ENCODE measurements around the gene RAB37. TPM values are rescaled to one million over a fixed set of nuclear protein-coding genes. Genes with fewer than 3 reads are reported as not detected.

RAB37 gene
- total and polyA plus RNA-seq, 2 of the 8 experiments (the other 6 are each of a cell fraction or from before 2014, with no cell fraction given): 5.5 to 6.1 TPM

DNA sequence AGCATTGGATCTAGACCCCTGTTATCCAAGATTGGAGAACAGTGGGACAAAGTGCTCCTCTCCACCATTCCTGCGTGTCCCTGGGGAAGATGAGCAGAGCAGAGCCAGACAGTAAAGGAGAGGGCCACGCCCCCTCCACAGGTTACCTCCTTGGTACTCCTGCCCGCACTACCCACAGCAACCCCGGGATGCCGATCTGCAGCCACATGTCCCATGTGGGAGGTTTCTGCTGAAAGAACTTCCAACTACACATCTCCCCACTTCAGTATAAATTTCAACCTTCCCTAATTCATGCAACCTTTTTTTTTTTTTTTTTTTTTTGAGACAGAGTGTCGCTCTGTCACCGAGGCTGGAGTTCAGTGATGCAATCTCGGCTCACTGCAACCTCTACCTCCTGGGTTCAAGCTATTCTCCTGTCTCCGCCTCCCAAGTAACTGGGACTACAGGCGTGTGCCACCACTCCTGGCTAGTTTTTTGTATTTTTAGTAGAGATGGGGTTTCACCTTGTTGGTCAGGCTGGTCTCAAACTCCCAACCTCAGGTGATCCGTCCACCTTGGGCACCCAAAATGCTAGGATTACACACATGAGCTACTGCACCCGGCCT, 2.3 kb downstream of the RAB37 start:
- no peaks in the 10 kb centered on the region for H3K36me3 ChIP-seq (ENCODE audit: control insufficient read depth in 2 of 4, insufficient read depth in 4 of 4, low read length in 3 of 4)
- no peak overlapping the region for H2BK15ac ChIP-seq (ENCODE audit: low read length)
- H2AFZ ChIP-seq (ENCODE audit: low read length): no peak overlapping the region
- WGBS, 2 experiments (ENCODE audit: extremely low coverage in 1 of 2, insufficient coverage in 1 of 2, insufficient read length in 1 of 2, insufficient replicate concordance in 2 of 2, low coverage in 1 of 2, low lambda C conversion rate in 2 of 2, missing lambda C conversion rate in 1 of 2): 82% methylated on average over 9 of the region's 12 CpGs; no CpG with 5 or more reads in 1 of the 2 experiments
- H4K8ac ChIP-seq (ENCODE audit: extremely low read depth, insufficient read depth, low read length): no peak overlapping the region
- no peak overlapping the region for H3K56ac ChIP-seq (replicated peaks; ENCODE audit: insufficient read length, low read depth, low read length)
- no peak overlapping the region for H3K4ac ChIP-seq (replicated peaks; ENCODE audit: insufficient read length, low read depth, low read length)
- H3K9ac ChIP-seq (replicated peaks in 1 of 4; ENCODE audit: extremely low read depth in 1 of 4, low read depth in 3 of 4, low read length in 3 of 4): no peak overlapping the region
- no peaks in the 10 kb centered on the region for H3K9me3 ChIP-seq (ENCODE audit: insufficient read depth in 2 of 2, low read depth in 1 of 2, low read length in 1 of 2)
- TF ChIP-seq TCF12 (IDR thresholded peaks at IDR 0.05; ENCODE audit: low read depth, low read length) (no peak), EGR1 (IDR thresholded peaks at IDR 0.05; ENCODE audit: borderline replicate concordance, low read depth, low read length) (no peak), POLR2A (IDR thresholded peaks at IDR 0.05; ENCODE audit: control extremely low read depth in 1 of 2, low read depth in 2 of 2, low read length in 2 of 2) (no peak), TAF7 (optimal IDR thresholded peaks at IDR 0.05; ENCODE audit: borderline replicate concordance, low read depth, low read length) (no peak), CBX5 (IDR thresholded peaks at IDR 0.05; ENCODE audit: low read depth, low read length) (no peak)
- TF ChIP-seq, protein P1, sequence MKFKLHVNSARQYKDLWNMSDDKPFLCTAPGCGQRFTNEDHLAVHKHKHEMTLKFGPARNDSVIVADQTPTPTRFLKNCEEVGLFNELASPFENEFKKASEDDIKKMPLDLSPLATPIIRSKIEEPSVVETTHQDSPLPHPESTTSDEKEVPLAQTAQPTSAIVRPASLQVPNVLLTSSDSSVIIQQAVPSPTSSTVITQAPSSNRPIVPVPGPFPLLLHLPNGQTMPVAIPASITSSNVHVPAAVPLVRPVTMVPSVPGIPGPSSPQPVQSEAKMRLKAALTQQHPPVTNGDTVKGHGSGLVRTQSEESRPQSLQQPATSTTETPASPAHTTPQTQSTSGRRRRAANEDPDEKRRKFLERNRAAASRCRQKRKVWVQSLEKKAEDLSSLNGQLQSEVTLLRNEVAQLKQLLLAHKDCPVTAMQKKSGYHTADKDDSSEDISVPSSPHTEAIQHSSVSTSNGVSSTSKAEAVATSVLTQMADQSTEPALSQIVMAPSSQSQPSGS (IDR thresholded peaks at IDR 0.05; ENCODE audit: low read length): no peak
- no peak overlapping the region for H3K27ac ChIP-seq (ENCODE audit: low read depth, low read length)
- H4K91ac ChIP-seq (replicated peaks; ENCODE audit: insufficient read length, low read length): no peak overlapping the region
- H3K79me2 ChIP-seq (ENCODE audit: control insufficient read depth in 1 of 2, insufficient read depth in 2 of 2, low read length in 2 of 2): no peaks in the 10 kb centered on the region
- H3K23me2 ChIP-seq (ENCODE audit: low read depth, low read length): peaks cover 10% of the 10 kb centered on the region; the same call in 1 of the 2 replicates
- no peak overlapping the region; the same call in 1 of the 2 replicates for H3K18ac ChIP-seq (ENCODE audit: extremely low read depth, low read length)
- H3K79me1 ChIP-seq (ENCODE audit: low read depth, low read length): no peaks in the 10 kb centered on the region
- no peak overlapping the region for H2BK12ac ChIP-seq (ENCODE audit: low read depth, low read length)
- FAIRE-seq (no peak), DNase-seq (ENCODE audit: low read depth in 1 of 2, low spot score in 2 of 2) (no peak)
- H3K23ac ChIP-seq (ENCODE audit: insufficient read length): no peak overlapping the region
- no peak overlapping the region for H3K4me2 ChIP-seq (ENCODE audit: insufficient read depth in 1 of 2, low read depth in 2 of 2, low read length in 2 of 2)
- H2BK20ac ChIP-seq (ENCODE audit: low read length): no peak overlapping the region
- ChIA-PET POLR2A (ENCODE audit: partially characterized antibody) (interaction anchor here (0.6 to 4.6 kb wide), 2 partner anchors 10 to 1399 kb away, joined by 4 to 60 read pairs; partner anchors contain the start of gene NHERF1), CTCF (ENCODE audit: partially characterized antibody) (interaction anchor here (0.7 to 5.7 kb wide), 13 partner anchors 12 to 1282 kb away, joined by 3 to 81 read pairs (median 11); no protein-coding TSS in a partner anchor)
- H2BK5ac ChIP-seq (ENCODE audit: low read depth, low read length): no peak overlapping the region
- H4K20me1 ChIP-seq (replicated peaks in 1 of 2; ENCODE audit: control insufficient read depth in 1 of 2, insufficient read depth in 2 of 2, low read length in 2 of 2): no peaks in the 10 kb centered on the region
- H4K5ac ChIP-seq (ENCODE audit: insufficient read length, low read depth, low read length): no peak overlapping the region
- H2BK120ac ChIP-seq (replicated peaks; ENCODE audit: low read depth, low read length): no peak overlapping the region
- H3K4me3 ChIP-seq (ENCODE audit: extremely low read depth in 1 of 4, insufficient read depth in 2 of 4, low read depth in 3 of 4, low read length in 4 of 4): no peak overlapping the region
- peaks cover 0 to 5% (median 2%) of the 10 kb centered on the region in 4 experiments; a peak in 4 of 7 replicates for H3K27me3 ChIP-seq (replicated peaks in 1 of 4; ENCODE audit: control insufficient read depth in 3 of 4, extremely low read depth in 1 of 4, insufficient read depth in 3 of 4, low read length in 3 of 4)
- no peak overlapping the region for H3K14ac ChIP-seq (ENCODE audit: insufficient read length)
- 0 out of 2 replicates have a peak overlapping the region, but pooled peaks have one; percentile 16 for H2AK5ac ChIP-seq (ENCODE audit: low read depth, low read length)
- H3K4me1 ChIP-seq (replicated peaks in 1 of 4; ENCODE audit: control insufficient read depth in 3 of 4, insufficient read depth in 4 of 4, low read length in 3 of 4): peaks cover 5 to 18% (median 11%) of the 10 kb centered on the region in 4 experiments

Measured in H1 (cell line).